Measurements from ENCODE around the gene ESRP2. TPM values are rescaled to one million over a fixed set of nuclear protein-coding genes. Genes with fewer than 3 reads are reported as not detected.

The ESRP2 gene
- total and polyA plus RNA-seq, 8 donors: 19.8 to 184 (median 35.9) TPM

GRCh38 chr16:68235108-68235886 lies 630 bp downstream of the ESRP2 start:
- Histone ChIP-seq H3K36me3 (peaks cover 19 to 30% (median 25%) of the 10 kb centered on the region in 4 donors), H3K27me3 (peaks cover 0 to 5% (median 0%) of the 10 kb centered on the region in 3 donors), H3K4me1 (peaks cover 47 to 71% (median 60%) of the 10 kb centered on the region in 4 donors), H3K27ac (peak overlapping the region; percentile 91 to 97 (median 92)), H3K9me3 (no peaks in the 10 kb centered on the region), H3K4me3 (peak overlapping the region; percentile 53 to 63 (median 58))
- peak; percentile 69 to 79 for DNase-seq
- intact Hi-C loops (cut with DNase I; ENCODE audit: low total_unique reads): no loop called here
- 22 to 54% (median 28%) methylated on average over 34 to 73 of the region's 73 CpGs for WGBS, 5 donors
- no peak for TF ChIP-seq CTCF (IDR thresholded peaks at IDR 0.05)
- peak in 2 of 3 donors; percentile 27 to 39 for TF ChIP-seq POLR2AphosphoS5 (IDR thresholded peaks at IDR 0.05)
- no peak for TF ChIP-seq EP300 (IDR thresholded peaks at IDR 0.05)
- TF ChIP-seq POLR2A (IDR thresholded peaks at IDR 0.05): no peak

GRCh38 chr16:68234188-68235107 lies 1.5 kb downstream of the ESRP2 start:
- peak; percentile 96 to 99 for DNase-seq
- intact Hi-C loops (cut with DNase I; ENCODE audit: low total_unique reads): no loop called here
- TF ChIP-seq CTCF (IDR thresholded peaks at IDR 0.05) (peak in 1 of 7 experiments; percentile 14), EP300 (IDR thresholded peaks at IDR 0.05) (no peak), POLR2A (IDR thresholded peaks at IDR 0.05) (peak in 2 of 4 donors; percentile 23 to 48), POLR2AphosphoS5 (IDR thresholded peaks at IDR 0.05) (peak; percentile 37 to 88 (median 71))
- Histone ChIP-seq H3K4me1 (peaks cover 39 to 71% (median 54%) of the 10 kb centered on the region in 4 donors), H3K27me3 (peaks cover 0 to 5% (median 0%) of the 10 kb centered on the region in 3 donors), H3K27ac (peak overlapping the region; percentile 91 to 97 (median 92)), H3K36me3 (peaks cover 26 to 39% (median 32%) of the 10 kb centered on the region in 4 donors), H3K4me3 (peak overlapping the region; percentile 53 to 63 (median 58)), H3K9me3 (no peaks in the 10 kb centered on the region)
- 18 to 43% (median 30%) methylated on average over 10 to 13 of the region's 13 CpGs for WGBS, 5 donors

- 36 to 54% (median 40%) methylated on average over 8 of the region's 8 CpGs for WGBS, 5 donors
- H3K27ac ChIP-seq: peak overlapping the region; percentile 91 to 97 (median 92)
Measured at GRCh38 chr16:68233835-68234187, 2.1 kb downstream of the ESRP2 start.

More at GRCh38 chr16:68233835-68234187, 2.1 kb downstream of the ESRP2 start:
- no peaks in the 10 kb centered on the region for H3K9me3 ChIP-seq
- intact Hi-C loops (cut with DNase I; ENCODE audit: low total_unique reads): no loop called here
- TF ChIP-seq EP300 (IDR thresholded peaks at IDR 0.05): no peak
- TF ChIP-seq POLR2AphosphoS5 (IDR thresholded peaks at IDR 0.05): no peak
- no peak for TF ChIP-seq POLR2A (IDR thresholded peaks at IDR 0.05)
- no peak for TF ChIP-seq CTCF (IDR thresholded peaks at IDR 0.05)
- H3K4me3 ChIP-seq: peak overlapping the region; percentile 11 to 63 (median 22)
- H3K36me3 ChIP-seq: peaks cover 26 to 45% (median 34%) of the 10 kb centered on the region in 4 donors
- peaks cover 43 to 77% (median 57%) of the 10 kb centered on the region in 4 donors for H3K4me1 ChIP-seq
- DNase-seq: no peak
- H3K27me3 ChIP-seq: peaks cover 0 to 5% (median 0%) of the 10 kb centered on the region in 3 donors

Data from stomach (tissue), 9 donors.